GM18498 (cell line): ENCODE results near the gene SSH2.
"Not testable (repeated sequence)": the region's sequence is repeated elsewhere in the genome, so short reads cannot be mapped to it uniquely, and the experiment has no call there.

ENCODE experiments used
- ATAC-seq: cut with Tn5 transposase; IDR thresholded peaks from one replicate; pipeline ENCODE4 v1.9.1; 2021; ENCODE audit warnings: mild to moderate bottlenecking, moderate library complexity; ENCODE audit not compliant: unreplicated experiment

The SSH2 gene

DNA sequence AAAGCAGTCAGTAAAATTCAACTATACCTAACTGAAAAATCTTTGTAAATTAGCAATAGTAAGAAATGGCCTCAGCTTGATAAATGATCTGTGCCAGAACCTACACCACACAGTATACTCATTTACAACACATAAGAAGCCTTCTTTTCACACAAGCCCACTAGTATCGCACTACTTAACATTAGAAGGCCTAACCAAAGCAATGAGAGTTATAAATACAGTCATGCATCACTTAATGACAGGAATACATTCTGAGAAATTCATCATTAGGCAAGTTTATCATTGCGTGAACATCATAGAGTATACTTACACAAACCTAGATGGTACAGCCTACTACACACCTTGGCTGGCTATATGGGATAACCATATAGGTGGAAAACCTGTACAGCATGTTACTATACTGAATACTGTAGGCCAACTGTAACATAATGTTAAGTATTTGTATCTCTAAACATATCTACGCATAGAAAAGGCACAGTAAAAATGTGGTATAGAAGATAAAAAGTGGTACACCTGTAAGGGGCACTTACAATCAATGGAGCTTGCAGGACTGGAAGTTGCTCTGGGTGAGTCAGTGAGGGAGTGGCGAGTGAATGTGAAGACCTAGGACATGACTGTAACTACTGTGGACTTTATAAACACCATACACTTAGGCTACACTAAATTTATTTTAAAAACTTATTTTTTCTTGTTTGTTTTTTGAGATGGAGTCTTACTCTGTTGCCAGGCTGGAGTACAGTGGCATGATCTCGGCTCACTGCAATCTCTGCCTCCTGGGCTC lies 180.8 kb downstream of the SSH2 start:
- ATAC-seq, result no peak

DNA sequence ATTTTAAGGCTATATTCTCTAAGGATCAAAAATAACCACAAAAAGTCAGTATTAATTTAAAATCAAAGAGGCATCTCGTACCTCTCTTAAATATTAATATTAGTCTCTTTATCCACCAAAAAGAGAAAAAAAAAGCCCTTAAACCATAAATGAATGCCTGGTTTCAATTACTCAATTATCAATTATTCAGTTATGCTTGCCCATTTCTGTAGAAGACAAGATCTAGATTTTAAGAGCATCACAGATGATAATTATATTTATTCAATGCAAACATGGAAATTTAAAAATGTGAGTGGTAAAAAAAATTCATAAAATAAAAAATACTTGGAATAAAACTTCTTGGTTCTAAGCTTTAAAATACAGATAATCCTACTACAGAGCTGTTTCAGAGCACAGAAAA lies 181.6 kb downstream of the SSH2 start:
- no peak for ATAC-seq

DNA sequence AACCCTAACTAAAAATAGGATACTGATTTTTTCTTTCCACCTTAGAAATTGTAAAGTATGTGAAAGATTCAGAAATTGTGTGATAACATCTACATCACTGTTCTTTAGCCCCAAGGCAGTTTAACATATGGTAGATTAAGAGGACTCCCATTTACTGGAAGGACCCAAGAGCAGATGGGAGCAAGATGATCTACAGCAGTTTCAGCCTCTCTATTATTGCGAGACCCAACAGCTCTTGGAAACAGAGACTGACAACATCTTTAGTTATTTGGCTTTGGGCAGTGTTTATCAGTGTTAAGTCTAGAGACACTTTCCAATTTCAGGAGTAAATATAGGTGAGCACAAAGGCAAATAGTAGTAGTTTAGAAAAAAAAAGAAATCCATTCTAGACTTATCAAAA lies 182.4 kb downstream of the SSH2 start:
- ATAC-seq, result no peak

DNA sequence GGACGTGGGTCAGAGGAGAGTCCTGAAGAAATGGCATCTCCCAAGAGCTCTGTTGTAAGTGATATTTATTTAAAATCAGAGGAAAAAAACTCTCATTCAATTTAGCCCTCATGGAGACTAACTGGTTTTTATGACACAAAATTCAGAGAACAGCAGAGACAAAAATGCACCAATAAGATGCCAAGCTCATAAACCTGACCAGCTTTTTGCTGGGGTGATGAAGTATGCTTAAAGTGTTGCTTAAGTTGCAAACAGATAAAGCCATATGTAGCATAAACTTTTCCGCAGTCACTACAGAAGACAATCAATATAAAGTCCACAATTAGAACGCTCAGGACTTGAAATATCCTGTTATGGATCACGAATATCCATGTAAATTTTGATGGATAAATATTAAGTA lies 183.4 kb downstream of the SSH2 start:
- ATAC-seq, result no peak

DNA sequence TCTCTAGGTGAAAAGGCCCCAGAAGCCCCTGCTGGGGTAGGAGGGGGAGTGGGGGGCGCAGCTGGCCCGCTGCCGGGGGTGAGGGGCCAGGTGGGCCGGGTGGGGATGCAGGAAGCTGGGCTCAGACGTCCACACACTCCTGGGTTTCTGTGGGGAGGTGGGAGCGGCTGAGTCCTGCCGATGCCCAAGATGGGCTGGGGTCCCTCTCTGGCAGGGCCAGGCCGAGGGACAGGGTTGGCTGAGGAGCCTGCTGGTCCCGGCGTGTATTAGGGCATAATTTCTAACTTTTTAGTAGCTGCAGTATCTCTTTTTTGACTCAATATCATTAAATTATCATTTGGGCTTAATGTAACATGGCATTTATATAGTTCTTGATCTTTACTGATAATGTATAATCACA lies 185.9 kb downstream of the SSH2 start:
- ATAC-seq, result no peak

DNA sequence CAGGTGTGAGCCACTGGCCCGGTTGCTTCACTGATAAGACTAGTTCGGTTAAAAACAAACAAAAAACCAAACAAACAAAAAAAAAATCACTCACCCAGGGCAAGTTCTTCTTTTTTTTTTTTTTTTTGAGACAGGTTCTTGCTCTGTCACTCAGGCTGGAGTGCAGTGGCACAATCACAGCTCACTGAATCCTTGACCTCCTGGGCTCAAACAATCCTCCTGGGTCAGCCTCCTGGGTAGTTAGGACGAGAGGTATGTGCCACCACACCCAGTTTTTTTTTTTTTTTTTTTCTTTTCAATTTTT lies 187.9 kb downstream of the SSH2 start:
- ATAC-seq, result no peak

DNA sequence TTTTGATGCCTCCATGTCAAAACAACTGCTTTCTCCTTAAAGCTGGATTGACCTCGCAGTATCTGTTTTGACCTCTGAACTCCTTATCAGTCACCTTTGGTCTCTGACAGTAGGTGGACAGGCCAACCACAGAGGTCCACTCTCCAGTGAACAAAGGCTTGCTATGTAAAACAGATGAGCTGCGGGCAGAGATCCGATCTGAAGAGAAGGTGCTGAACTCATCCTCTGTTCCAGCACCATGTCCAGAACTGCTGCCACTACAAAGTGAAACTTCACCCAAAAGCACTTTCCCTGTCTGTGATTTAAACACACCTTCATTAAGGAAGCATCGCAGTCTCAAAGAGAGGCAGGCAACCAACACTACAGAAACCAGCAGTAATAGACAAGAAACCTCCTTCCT lies 190.0 kb downstream of the SSH2 start:
- ATAC-seq, result no peak

DNA sequence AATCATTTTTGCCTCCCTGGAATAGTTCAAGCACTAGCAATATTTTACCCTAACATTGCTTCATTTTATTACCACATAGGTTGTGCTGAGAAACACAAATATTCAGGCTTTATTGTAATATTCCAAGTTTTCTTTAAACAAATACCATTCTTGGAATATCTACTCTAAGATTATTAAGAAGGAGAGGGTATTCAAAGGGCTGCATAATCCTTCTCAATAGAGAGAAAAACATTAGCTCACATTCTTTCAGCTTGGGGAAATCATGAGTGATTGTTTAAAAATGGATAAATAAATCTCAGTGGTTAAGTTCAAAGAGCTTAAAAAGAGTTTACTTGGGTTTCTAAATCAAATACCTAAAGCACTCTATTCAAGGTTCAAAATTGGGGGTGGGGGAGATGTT lies 195.4 kb downstream of the SSH2 start:
- ATAC-seq, result no peak

DNA sequence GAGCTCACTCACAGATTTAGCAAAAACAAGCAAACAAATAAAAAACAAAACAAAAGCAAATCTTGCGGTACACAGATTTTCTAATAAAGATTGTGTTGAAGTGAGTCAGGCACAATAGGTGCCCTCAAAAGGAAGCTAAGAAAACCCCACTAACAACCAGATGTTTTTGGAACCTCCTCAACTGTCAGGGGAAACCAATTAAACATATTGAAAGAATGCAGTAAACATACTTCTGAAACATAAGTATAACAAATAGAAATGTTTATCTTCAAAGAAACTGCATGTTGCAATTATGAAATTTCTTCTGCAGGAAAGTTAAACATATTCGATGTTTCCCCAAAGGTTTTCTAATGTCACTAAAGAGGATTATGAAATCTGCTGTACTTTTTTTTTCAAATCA lies 196.9 kb downstream of the SSH2 start:
- no peak for ATAC-seq

DNA sequence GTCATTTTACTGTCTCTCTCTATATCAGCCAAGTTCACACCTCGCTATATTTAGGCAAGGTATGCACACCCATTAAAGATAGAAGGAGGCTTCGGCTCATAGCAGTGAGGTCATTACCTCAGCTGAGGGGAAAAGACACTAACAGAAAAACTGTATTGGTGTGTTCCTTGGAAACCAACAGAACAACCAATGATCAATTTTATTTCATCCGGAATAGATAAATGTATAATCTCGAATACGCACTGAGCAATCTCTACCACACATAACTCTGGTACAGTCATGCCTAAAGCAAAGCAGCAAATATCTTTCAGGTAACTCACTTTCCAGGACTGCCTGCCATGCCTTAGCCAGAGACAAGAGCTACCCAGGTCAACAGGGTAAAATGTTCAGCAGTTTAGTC lies 197.4 kb downstream of the SSH2 start:
- no peak for ATAC-seq

DNA sequence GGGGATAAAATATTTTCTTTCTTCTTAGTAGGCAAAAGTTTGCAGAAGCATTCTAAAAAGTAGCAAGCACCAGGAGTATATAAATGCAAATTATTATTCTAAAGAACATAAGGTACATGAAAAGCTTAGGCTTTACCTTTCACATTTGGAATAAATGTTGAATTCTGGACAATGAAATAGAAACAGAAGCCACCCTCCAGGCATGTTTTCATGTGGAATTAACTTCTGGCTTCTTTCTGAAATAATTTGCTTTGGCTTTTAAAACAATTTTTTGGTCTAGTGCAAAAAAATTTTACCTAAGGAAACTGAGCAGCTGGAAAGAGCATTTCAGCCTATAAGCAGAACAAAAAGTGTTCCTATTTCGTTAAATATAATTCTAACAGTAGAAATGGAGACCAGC lies 197.8 kb downstream of the SSH2 start:
- no peak for ATAC-seq

DNA sequence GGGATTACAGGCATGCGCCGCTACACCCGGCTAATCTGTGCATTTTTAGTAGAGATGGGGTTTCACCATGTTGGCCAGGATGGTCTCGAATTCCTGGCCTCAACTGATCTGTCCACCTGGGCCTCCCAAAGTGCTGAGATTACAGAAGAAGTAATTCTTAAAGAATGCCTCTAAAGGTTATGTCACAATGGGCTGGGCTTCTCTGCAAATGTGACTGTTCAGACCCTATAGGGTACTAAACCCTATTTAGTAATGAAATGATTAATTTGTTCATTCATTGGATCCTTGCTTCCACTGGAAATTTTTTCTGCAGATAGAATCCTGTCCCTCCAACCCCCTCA lies 198.5 kb downstream of the SSH2 start:
- ATAC-seq, result no peak

DNA sequence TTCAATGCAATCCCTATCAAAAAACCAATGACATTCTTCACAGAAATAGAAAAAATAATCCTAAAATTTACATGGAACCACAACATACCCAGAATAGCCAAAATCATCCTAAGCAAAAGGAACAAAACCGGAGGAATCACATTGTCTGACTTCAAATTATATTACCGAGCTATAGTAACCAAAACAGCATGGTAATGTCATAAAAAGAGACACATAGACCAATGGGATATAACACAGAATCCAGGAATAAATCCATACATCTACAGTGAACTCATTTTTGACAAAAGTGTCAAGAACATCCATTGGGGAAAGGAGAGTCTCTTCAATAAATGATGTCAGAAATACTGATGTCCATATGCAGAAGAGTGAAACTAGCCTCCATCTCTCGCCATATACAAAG lies 201.5 kb downstream of the SSH2 start:
- no peak for ATAC-seq

DNA sequence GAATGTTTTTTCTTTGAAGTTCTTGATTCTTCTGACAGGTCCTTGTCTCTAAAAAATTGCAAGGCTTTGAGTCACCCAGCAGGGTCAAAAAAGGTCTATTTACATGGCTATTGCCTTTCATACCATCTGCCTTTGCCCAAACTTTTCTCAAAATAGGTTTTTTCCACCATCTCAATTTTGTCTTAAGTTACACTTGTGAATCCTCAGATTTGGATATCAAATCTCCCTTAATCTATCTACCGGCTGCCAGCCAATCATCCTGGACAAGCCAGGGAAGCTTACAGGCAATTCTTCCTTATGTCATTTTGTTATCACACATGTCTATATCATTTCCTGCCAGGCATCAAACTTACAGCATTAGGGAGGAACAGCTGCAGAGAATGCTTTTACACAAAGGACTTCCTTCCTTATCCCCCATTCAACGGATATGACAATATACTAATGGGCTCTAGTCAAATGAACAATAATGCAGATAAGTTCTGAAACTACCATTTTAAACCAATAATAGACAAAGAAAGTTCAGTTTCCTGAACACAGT lies 203.2 kb downstream of the SSH2 start:
- ATAC-seq, result no peak

DNA sequence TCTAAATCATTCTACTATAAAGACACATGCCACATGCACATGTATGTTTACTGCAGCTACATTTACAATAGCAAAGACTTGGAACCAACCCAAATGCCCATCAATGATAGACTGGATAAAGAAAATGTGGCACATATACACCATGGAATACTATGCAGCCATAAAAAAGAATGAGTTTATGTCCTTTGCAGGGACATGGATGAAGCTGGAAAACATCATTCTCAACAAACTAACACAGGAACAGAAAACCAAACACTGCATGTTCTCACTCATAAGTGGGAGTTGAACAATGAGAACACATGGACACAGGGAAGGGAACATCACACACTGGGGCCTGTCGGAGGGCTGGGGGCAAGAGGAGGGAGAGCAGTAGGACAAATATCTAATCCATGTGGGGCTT lies 204.6 kb downstream of the SSH2 start:
- not testable (repeated sequence) for ATAC-seq

DNA sequence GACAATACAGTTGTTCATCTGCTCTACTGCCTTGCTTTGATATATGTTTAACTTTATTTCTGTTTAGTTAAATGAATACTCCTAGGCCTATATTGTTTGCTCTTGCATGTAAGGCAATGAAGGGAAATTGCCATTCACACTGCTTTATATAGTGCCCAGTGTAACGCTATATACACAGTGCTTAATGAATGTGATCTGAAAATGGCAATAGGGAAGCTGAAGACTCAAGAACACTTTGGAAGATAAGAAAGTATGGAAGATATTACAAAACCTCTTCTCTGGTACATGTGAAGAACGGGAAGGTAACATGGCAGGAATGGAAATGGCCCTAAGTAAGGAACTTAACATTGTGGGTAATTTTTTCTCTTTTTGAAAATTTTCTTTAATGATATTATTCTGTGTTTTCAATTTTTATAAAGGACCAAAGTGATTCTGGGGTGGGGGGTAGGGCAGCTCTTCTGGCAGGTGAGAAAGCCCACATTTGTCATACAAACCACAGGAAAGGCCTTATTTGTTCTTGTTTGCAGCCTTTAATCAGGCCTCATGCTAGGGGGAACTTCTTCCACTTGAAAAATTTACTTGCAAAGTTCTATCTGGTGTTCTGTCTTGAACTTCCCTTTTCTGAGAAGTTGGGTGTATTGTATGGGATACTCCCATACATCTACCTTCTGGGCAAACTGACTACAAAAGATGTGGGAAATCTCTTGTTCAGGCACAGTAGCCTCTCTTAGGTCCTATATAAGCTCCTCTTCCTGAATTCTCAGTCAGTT lies 206.6 kb downstream of the SSH2 start:
- ATAC-seq, result no peak

DNA sequence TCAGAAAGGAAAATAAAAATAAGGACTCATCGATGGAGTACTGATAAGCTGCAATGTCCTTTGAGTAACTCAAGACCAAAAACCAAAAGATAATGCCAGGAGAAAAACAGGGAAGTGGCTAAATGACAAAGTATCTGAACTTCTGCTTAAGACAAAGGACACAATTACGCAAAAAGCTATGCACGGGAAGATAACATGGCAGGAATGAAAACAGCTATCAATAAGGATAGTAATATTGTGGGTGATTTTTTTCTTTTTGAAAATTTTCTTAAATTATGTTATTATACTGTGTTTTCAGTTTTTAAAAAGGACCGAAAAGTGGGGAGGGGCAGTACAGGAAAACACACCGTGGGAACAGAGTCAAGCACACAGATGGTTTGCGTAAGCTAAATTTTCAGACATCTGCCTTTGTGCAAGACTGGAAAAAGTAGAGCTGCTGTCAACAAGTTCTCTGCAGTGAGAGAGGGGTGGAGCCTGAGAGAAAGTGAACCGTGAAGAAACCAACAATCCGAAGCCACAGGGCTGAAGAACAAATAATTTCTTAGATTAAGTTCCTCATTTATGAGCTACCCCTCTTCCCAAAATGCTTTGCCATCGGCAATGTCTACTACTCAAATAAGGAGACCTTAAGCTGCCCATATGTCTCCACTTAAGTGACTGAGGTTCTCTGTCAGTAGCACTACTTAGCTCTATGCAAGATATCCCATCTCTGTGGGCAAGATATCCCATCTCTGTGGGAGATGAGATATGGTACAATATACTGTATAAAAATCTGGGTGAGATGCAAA lies 207.4 kb downstream of the SSH2 start:
- peak; percentile 77 for ATAC-seq

DNA sequence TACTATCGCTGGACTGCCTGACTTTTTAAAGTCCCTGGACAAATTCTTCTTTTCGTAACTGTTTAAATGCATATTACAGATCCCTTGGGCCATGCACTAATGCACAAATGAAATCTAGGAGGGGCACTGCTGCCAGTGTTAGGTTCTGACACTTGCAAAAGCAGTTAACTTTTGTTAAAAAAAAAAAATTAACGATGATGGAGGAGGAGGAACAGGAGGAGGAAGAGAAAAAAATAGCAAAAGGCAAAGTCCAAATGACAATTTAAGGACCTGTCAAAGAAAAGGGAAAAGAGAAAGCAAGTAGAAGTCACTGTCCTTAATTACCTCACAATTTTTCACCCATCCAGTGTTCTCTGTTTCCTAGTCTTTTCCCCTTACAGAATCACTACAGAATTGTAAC lies 209.5 kb downstream of the SSH2 start:
- ATAC-seq, result no peak

DNA sequence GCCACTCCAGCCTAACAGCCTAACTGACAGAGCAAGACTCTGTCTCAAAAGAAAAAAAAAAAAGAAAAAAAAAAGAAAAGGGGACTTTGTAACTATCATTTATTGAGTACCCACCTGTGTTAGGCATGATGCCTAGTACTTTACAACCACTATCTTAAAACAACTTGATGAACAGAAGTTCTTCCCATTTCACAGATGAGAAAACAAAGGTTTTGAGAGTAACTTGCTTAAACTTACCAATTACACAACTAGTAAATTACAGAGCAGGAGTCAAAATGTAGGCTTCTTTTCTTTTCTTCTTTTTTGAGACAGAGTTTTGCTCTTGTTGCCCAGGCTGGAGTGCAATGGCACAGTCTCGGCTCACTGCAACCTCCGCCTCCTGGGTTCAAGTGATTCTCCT lies 210.6 kb downstream of the SSH2 start:
- no peak for ATAC-seq

DNA sequence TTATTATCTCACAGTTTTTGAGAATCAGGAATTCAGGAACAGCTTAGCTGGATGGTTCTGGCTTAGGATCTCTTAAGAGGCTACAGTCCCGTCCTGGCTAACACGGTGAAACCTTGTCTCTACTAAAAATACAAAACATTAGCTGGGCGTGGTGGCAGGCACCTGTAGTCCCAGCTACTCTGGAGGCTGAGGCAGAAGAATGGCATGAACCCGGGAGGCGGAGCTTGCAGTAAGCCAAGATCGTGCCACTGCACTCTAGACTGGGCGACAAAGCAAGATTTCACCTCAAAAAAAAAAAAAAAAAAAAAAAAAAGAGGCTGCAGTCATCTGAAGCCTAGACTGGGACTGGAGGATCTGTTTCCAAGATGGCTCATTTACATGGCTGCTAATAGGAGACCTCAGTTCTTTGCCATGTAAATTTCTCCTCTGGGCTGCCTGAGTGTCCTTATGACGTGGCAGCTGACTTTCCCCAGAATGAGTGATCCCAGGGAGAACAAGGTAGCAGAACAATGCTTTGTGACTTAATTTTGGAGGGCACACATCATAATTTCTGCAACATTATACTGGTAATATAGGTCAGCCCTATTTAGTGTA lies 211.5 kb downstream of the SSH2 start:
- no peak for ATAC-seq

DNA sequence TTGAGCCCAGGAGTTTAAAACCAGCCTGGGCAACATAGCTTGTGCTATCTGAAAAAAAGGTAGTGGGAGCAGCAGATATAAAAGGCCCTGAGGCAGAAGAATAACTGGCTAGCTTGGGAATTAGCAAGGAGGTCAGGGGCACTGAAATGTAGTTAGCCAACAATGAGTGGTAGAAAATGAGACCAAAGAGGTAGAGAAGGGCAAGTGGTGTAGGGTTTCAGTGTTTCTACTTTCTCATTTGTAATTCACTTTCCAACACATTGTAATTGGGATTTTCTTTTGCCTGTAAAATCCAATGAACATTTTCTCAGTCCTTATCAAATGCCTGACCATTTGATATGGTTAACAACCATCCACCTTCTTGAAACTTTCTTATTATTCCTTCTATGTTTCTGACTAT lies 212.2 kb downstream of the SSH2 start:
- ATAC-seq, result no peak
